GM12892 (cell line): ENCODE measurements around the gene ANK3.

ENCODE experiments used
- DNase-seq: peaks from one replicate; pipeline ENCODE4 v3.0.0; 2011; ENCODE audit not compliant: insufficient read length
- FAIRE-seq: peaks from 2 replicates; lab custom pipeline; 2011; peaks lifted over from hg19 to GRCh38; lab: Jason Lieb, UNC
- POLR2A ChIP-seq: IDR thresholded peaks from 2 replicates; pipeline ENCODE4 v1.6.1; 2011; ENCODE audit warnings: low read depth, low read length, control low read depth
- POLR2AphosphoS5 ChIP-seq: IDR thresholded peaks from 2 replicates; pipeline ENCODE4 v1.6.1; 2011; ENCODE audit warnings: low read depth, low read length, control low read depth
- TAF1 ChIP-seq: IDR thresholded peaks from 2 replicates; pipeline ENCODE4 v1.6.1; 2011; ENCODE audit warnings: low read depth, mild to moderate bottlenecking, control low read depth, low read length, borderline replicate concordance

ANK3 gene

GRCh38 chr10:60172363-60172990, 217.2 kb downstream of the ANK3 start:
- DNase-seq: no peak
- no peak for TF ChIP-seq POLR2A
- no peak for TF ChIP-seq TAF1
- TF ChIP-seq POLR2AphosphoS5: no peak
- no peak for FAIRE-seq

GRCh38 chr10:60171436-60172013, 218.2 kb downstream of the ANK3 start:
- no peak for FAIRE-seq
- TF ChIP-seq POLR2A (no peak), POLR2AphosphoS5 (no peak), TAF1 (no peak)
- no peak for DNase-seq

- TF ChIP-seq TAF1 (no peak), POLR2A (no peak), POLR2AphosphoS5 (no peak)
- FAIRE-seq (no peak), DNase-seq (no peak)
Observed at GRCh38 chr10:60170250-60170649, 219.4 kb downstream of the ANK3 start.

- DNase-seq (no peak), FAIRE-seq (no peak)
- TF ChIP-seq POLR2AphosphoS5 (no peak), POLR2A (no peak), TAF1 (no peak)
Observed at GRCh38 chr10:60169111-60169510, 220.6 kb downstream of the ANK3 start.

GRCh38 chr10:60167050-60167449, 222.6 kb downstream of the ANK3 start:
- no peak for FAIRE-seq
- DNase-seq: no peak
- TF ChIP-seq POLR2AphosphoS5 (no peak), POLR2A (no peak), TAF1 (no peak)

- no peak for FAIRE-seq
- no peak for DNase-seq
- no peak for TF ChIP-seq POLR2AphosphoS5
- no peak for TF ChIP-seq TAF1
- TF ChIP-seq POLR2A: no peak
Observed at GRCh38 chr10:60163786-60164185, 225.9 kb downstream of the ANK3 start.

- TF ChIP-seq POLR2A (no peak), TAF1 (no peak), POLR2AphosphoS5 (no peak)
- FAIRE-seq: no peak
- DNase-seq: no peak
Observed at GRCh38 chr10:60162631-60163030, 227.0 kb downstream of the ANK3 start.

GRCh38 chr10:60155943-60156683, 233.6 kb downstream of the ANK3 start:
- no peak for DNase-seq
- FAIRE-seq: no peak
- TF ChIP-seq POLR2AphosphoS5 (no peak), POLR2A (no peak), TAF1 (no peak)

GRCh38 chr10:60155099-60155877, 234.4 kb downstream of the ANK3 start:
- FAIRE-seq (no peak), DNase-seq (no peak)
- no peak for TF ChIP-seq POLR2A
- TF ChIP-seq POLR2AphosphoS5: no peak
- no peak for TF ChIP-seq TAF1

- FAIRE-seq (no peak), DNase-seq (no peak)
- no peak for TF ChIP-seq TAF1
- TF ChIP-seq POLR2AphosphoS5: no peak
- TF ChIP-seq POLR2A: no peak
Observed at GRCh38 chr10:60149003-60149402, 240.7 kb downstream of the ANK3 start.

- no peak for DNase-seq
- FAIRE-seq: no peak
- no peak for TF ChIP-seq POLR2A
- no peak for TF ChIP-seq POLR2AphosphoS5
- TF ChIP-seq TAF1: no peak
Observed at GRCh38 chr10:60148266-60148840, 241.3 kb downstream of the ANK3 start.
